ENCODE results near the gene BPIFB6.

The BPIFB6 gene

GRCh38 chr20:33013701-33014326, 17.6 kb upstream of the BPIFB6 start:
- no peak for TF ChIP-seq CTCF (IDR thresholded peaks at IDR 0.05)
- Histone ChIP-seq H3K4me3 (no peak overlapping the region), H3K27ac (no peak overlapping the region)
- DNase-seq (ENCODE audit: low spot score): no peak

- no peak for DNase-seq (ENCODE audit: low spot score)
- TF ChIP-seq CTCF (IDR thresholded peaks at IDR 0.05): no peak
- Histone ChIP-seq H3K27ac (no peak overlapping the region), H3K4me3 (no peak overlapping the region)
Measured at GRCh38 chr20:33014336-33015113, 16.9 kb upstream of the BPIFB6 start.

GRCh38 chr20:33015114-33015484, 16.3 kb upstream of the BPIFB6 start:
- no peak for TF ChIP-seq CTCF (IDR thresholded peaks at IDR 0.05)
- no peak for DNase-seq (ENCODE audit: low spot score)
- Histone ChIP-seq H3K27ac (no peak overlapping the region), H3K4me3 (no peak overlapping the region)

- H3K4me3 ChIP-seq: no peak overlapping the region
- DNase-seq (ENCODE audit: low spot score): no peak
- H3K27ac ChIP-seq: no peak overlapping the region
- no peak for TF ChIP-seq CTCF (IDR thresholded peaks at IDR 0.05)
Measured at GRCh38 chr20:33015700-33016580, 15.5 kb upstream of the BPIFB6 start.

GRCh38 chr20:33016581-33017109, 14.8 kb upstream of the BPIFB6 start:
- DNase-seq (ENCODE audit: low spot score): no peak
- no peak overlapping the region for H3K27ac ChIP-seq
- TF ChIP-seq CTCF (IDR thresholded peaks at IDR 0.05): no peak
- H3K4me3 ChIP-seq: no peak overlapping the region

- TF ChIP-seq CTCF (IDR thresholded peaks at IDR 0.05): no peak
Measured at GRCh38 chr20:33017542-33017941, 13.9 kb upstream of the BPIFB6 start.

More at GRCh38 chr20:33017542-33017941, 13.9 kb upstream of the BPIFB6 start:
- no peak for DNase-seq (ENCODE audit: low spot score)
- no peak overlapping the region for H3K4me3 ChIP-seq
- no peak overlapping the region for H3K27ac ChIP-seq

All from coronary artery (tissue), 2 donors.